NCI-H82 (cell line): Measurements from ENCODE around the gene DRICH1.
"Not testable (repeated sequence)": the region's sequence is repeated elsewhere in the genome, so short reads cannot be mapped to it uniquely, and the experiment has no call there.

ENCODE experiments used
- DNase-seq: peaks from one replicate; lab custom pipeline; 2025; lab: John Stamatoyannopoulos, UW

The DRICH1 gene

DNA sequence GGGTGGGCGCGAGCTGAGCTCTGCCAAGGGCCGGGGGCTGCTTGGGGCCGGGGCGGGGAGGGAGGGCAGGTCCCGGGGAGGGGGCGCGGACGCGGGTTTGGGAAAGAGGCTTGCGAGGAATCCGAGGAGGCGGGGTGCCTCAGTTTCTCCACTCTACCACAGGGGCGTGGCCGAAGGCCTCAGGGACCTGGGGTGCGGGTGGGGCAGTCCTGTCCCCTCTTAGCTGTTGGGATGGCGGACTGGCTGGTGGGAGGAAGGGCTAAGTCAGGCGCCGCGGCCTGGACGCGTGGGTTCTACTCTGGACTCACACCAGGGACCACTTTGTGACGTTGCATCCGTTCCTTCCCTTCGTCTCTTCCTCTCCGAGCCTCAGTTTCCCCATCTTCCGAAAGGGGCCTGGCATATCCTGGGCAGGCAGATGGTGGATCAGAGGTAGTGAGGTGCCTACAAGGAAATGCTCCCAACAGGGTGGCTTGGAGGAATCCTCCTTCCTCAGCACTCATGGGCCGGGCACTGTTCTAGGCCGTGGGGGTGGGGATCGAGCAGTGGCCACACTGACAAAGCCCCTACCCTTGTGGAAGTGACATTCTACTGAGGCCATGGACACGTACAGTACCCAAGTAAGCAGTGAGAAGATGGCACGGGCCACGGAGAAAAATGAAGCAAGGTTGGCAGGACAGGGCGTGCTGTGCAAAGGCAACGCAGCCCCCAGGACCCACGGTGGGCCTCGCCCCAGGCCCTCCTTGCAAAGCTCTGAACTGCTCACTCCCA is 65.2 kb downstream of the DRICH1 start:
- no peak for DNase-seq

- peak; percentile 42 for DNase-seq
These were observed 66.0 kb downstream of the DRICH1 start for GRCh38 chr22:23565915-23566704.

- DNase-seq: peak; percentile 42
These were observed 66.7 kb downstream of the DRICH1 start for GRCh38 chr22:23565305-23565914.

GRCh38 chr22:23564276-23564675 is 67.8 kb downstream of the DRICH1 start:
- DNase-seq: no peak

- no peak for DNase-seq
These were observed 69.0 kb downstream of the DRICH1 start for GRCh38 chr22:23563111-23563510.

GRCh38 chr22:23562186-23562585 is 69.9 kb downstream of the DRICH1 start:
- DNase-seq: no peak

GRCh38 chr22:23561025-23561510 is 71.1 kb downstream of the DRICH1 start:
- not testable (repeated sequence) for DNase-seq

- DNase-seq: not testable (repeated sequence)
These were observed 71.9 kb downstream of the DRICH1 start for GRCh38 chr22:23560215-23560614.
